Pancreas (tissue), 10 donors: Measurements from ENCODE around the gene DIDO1. TPM values are rescaled to one million over a fixed set of nuclear protein-coding genes. Genes with fewer than 3 reads are reported as not detected.

Experiments used
- ATAC-seq, 4 donors: fragments of 200-7000 bp; cut with Tn5 transposase; one replicate each; pipeline versions ENCODE4 v1.8.0 to v1.9.1; 2020; ENCODE audit warnings: mild to moderate bottlenecking in 4 of 4, moderate library complexity in 4 of 4
- DNase-seq, 6 donors: peaks; one replicate each; pipeline ENCODE4 v3.0.0-alpha.2; 2020
- FAIRE-seq: peaks from 2 replicates; lab custom pipeline; 2012; peaks lifted over from hg19 to GRCh38; lab: Jason Lieb, UNC
- H3K27ac ChIP-seq, 4 donors: fragments of 200-600 bp; sonication (generic); 1 replicate in 3 of 4; 2 replicates in 1 of 4; pipeline versions ENCODE4 v1.5.0 to v1.8.0; 2020
- H3K27me3 ChIP-seq, 4 donors: fragments of 200-600 bp; one replicate each; pipeline ENCODE4 v1.8.0; 2021
- H3K36me3 ChIP-seq, 3 donors: fragments of 200-600 bp; sonication (generic) in 1 of 3; one replicate each; pipeline versions ENCODE4 v1.5.0 to v1.8.0; 2020 to 2021
- H3K4me1 ChIP-seq, 3 donors: fragments of 200-600 bp; one replicate each; pipeline ENCODE4 v1.8.0; 2021
- H3K4me3 ChIP-seq, 4 donors: fragments of 200-600 bp; sonication (generic) in 2 of 4; one replicate each; pipeline versions ENCODE4 v1.5.0 to v1.8.0; 2020 to 2021
- H3K9me3 ChIP-seq, 4 donors: fragments of 200-600 bp; one replicate each; pipeline ENCODE4 v1.8.0; 2021
- CTCF ChIP-seq, 4 donors: fragments of 200-600 bp; sonication (generic) in 3 of 4; IDR thresholded peaks; one replicate each; pipeline versions ENCODE4 v1.5.0 to v1.8.0; 2021; ENCODE audit warnings: antibody characterized with exemption in 4 of 4
- WGBS, 2 donors: extraction: QIAGEN DNeasy Blood & Tissue Kit; methylation state at CpG; one replicate each; pipeline ENCODE4 v1.1.7; 2013; 5-methylcytosine and 5-hydroxymethylcytosine counted together
- intact Hi-C, 3 donors: fragments of 100-400 bp; cut with DNase I; formaldehyde crosslinking; loops; one replicate each; pipeline versions ENCODE4 v1.11.1 to v1.14.2; 2022
- polyA plus RNA-seq, 2 donors: library from polyadenylated mRNA; stranded (reverse); fragments of 200-250 nt; gene quantifications; one replicate each; pipeline ENCODE4 v1.2.3, GENCODE V29; 2013
- total RNA-seq, 6 donors: library from RNA; stranded (reverse); fragmentation: NEBNext Ultra II Directional in 4 of 6; extraction: Animal tissue kit (Norgen Biotek cat#: 25700) in 4 of 6; gene quantifications; one replicate each; pipeline versions ENCODE4 v1.2.1 to v1.2.4, GENCODE V29; 2021 to 2023
- donor health status: healthy with polysubstance abuse.
- donor health status: DM: no; HTN: no; CAD: no; lungs with moderate emphysema.
- donor health status: DM: no; HTN: no; CAD: no.
- donor health status: control.
- donor health status: control.
- donor health status: Bipolar disorder and iron deficiency.
- donor health status: DM: yes; HTN: yes; CAD: no.
- donor health status: DM: no; HTN: no; CAD: no.
- donor health status: DM: no; HTN: no; CAD: no.
- donor health status: DM: yes; HTN: yes; CAD: no.

DIDO1 gene
- total and polyA plus RNA-seq, 8 donors, result 16.7 to 29.8 (median 18.5) TPM

- Histone ChIP-seq H3K4me3 (no peak overlapping the region), H3K9me3 (no peaks in the 10 kb centered on the region), H3K27me3 (no peaks in the 10 kb centered on the region), H3K27ac (no peak overlapping the region), H3K4me1 (no peaks in the 10 kb centered on the region), H3K36me3 (no peaks in the 10 kb centered on the region)
- ATAC-seq (no peak), FAIRE-seq (no peak), DNase-seq (peak in 1 of 6 donors; percentile 47)
- 75 to 80% methylated on average over 45 of the region's 45 CpGs for WGBS, 2 donors
- intact Hi-C loops, result no loop called here
- no peak for TF ChIP-seq CTCF (IDR thresholded peaks at IDR 0.05)
Measured at GRCh38 chr20:62840244-62841197, 85.8 kb downstream of the DIDO1 start.

GRCh38 chr20:62839816-62840215 is 86.5 kb downstream of the DIDO1 start:
- H3K9me3 ChIP-seq, result no peaks in the 10 kb centered on the region
- H3K36me3 ChIP-seq, result no peaks in the 10 kb centered on the region
- no peak overlapping the region for H3K4me3 ChIP-seq
- FAIRE-seq (no peak), ATAC-seq (no peak), DNase-seq (no peak)
- 74 to 86% methylated on average over 11 of the region's 11 CpGs for WGBS, 2 donors
- H3K27ac ChIP-seq, result no peak overlapping the region
- TF ChIP-seq CTCF (IDR thresholded peaks at IDR 0.05), result no peak
- H3K27me3 ChIP-seq, result no peaks in the 10 kb centered on the region
- no peaks in the 10 kb centered on the region for H3K4me1 ChIP-seq
- intact Hi-C loops, result no loop called here

- intact Hi-C loops, result no loop called here
- DNase-seq (peak in 1 of 6 donors; percentile 21), ATAC-seq (no peak), FAIRE-seq (no peak)
- Histone ChIP-seq H3K4me1 (no peaks in the 10 kb centered on the region), H3K4me3 (no peak overlapping the region), H3K27ac (no peak overlapping the region), H3K9me3 (no peaks in the 10 kb centered on the region), H3K36me3 (no peaks in the 10 kb centered on the region), H3K27me3 (no peaks in the 10 kb centered on the region)
- TF ChIP-seq CTCF (IDR thresholded peaks at IDR 0.05), result no peak
- 78 to 81% methylated on average over 7 to 8 of the region's 8 CpGs for WGBS, 2 donors
Measured at GRCh38 chr20:62839261-62839660, 87.0 kb downstream of the DIDO1 start.

- intact Hi-C loops, result no loop called here
- H3K4me1 ChIP-seq, result no peaks in the 10 kb centered on the region
- H3K27me3 ChIP-seq, result no peaks in the 10 kb centered on the region
- H3K27ac ChIP-seq, result no peak overlapping the region
- no peak for FAIRE-seq
- ATAC-seq, result peak; percentile 73 to 82 (median 78)
- TF ChIP-seq CTCF (IDR thresholded peaks at IDR 0.05), result no peak
- WGBS, 2 donors, result 65 to 73% methylated on average over 27 of the region's 27 CpGs
- no peaks in the 10 kb centered on the region for H3K36me3 ChIP-seq
- peak in 4 of 6 donors; percentile 57 to 74 (median 66) for DNase-seq
- no peak overlapping the region for H3K4me3 ChIP-seq
- no peaks in the 10 kb centered on the region for H3K9me3 ChIP-seq
Measured at GRCh38 chr20:62838128-62838891, 88.0 kb downstream of the DIDO1 start.
